Fibroblast of skin of back (primary cell): ENCODE results near the gene FAM3D.

Experiments used
- DNase-seq: peaks from one replicate; pipeline ENCODE4 v3.0.0-alpha.2; 2013

The FAM3D gene

DNA sequence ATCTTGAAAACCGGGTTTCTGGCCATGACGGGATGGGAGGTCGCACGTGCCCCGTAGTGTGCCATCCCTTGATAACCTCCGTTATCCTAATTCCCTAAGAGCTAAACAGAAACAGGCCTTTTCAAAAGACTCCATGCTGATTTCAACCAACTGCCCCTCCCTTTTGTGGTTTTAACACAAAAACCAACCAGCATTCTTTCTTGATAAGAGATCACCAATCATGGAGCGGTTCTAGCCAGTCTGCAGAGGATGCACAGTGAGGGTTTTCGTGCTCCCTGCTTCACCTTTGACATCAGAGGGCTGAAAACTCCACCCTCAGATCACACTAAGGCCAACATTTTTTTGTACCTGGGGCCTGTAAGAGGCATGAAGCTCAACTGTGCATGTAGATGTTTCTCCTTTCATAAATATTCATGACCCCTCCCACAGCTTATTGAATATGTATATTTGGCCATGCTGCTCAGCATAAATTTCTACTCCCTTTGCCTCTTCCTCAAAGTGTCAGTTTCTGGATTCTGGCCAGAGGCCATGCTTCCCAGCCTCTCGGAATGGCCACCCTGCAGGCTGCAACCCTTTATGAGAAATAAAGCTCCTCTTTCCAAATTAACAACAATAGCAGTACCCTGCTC is 41.3 kb downstream of the FAM3D start:
- no peak for DNase-seq

DNA sequence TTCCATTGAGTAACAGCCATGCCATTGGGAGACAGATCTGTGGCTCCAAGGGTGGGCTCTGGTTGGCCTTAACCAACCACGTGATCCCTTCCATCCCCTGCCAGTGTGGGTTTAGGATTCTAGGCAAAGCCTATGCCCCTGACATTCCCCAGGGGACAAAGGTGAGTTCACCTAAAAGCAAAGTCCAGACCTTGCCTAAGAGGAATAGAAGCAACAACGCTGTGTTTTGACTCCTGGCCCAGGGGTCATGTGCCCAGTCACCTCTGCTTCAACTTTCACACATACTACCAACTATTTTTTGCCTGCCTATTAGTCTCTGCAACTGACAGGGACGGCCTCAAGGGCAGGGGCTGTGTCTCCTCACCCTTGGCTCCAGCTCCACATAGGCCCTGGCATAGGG is 42.0 kb downstream of the FAM3D start:
- DNase-seq, result no peak

DNA sequence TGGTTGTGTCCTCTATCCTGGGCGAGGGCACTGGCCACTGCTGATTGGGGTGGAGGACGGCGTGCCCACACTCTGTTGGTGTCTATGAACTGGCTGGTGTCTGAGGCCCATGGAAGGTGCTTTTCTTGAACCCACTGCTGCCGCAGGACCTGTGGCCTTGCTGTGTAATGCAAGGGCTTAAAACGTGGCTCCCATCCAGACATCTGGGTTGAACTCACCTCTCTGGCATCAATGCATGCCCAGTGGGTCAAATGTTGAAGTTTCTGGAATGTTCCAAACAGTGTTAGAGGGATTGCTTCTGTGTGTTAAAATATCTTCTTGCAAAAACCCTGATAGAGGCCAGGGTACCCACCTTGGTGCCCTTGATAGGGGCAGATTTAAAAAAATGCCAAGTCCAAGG is 42.6 kb downstream of the FAM3D start:
- DNase-seq, result no peak

DNA sequence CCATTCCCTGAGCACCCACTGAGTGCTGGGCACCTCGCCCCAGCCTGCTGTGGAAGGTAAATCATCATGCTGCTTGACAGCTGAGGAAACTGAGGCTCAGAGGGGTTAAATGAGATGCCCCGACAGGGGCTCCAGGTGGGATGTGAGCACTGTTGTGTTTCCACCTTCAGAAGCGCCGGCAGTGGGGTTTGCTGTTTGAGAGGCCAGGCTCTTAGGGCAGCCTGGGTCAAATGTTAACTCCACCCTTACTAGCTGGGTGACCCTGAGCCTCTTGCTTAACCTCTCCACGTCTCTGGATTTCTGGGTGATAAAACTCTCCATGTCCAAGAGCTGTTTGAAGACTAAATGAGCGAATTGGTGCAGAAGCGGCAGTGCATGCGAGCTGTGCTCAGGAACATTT is 43.1 kb downstream of the FAM3D start:
- DNase-seq, result no peak

DNA sequence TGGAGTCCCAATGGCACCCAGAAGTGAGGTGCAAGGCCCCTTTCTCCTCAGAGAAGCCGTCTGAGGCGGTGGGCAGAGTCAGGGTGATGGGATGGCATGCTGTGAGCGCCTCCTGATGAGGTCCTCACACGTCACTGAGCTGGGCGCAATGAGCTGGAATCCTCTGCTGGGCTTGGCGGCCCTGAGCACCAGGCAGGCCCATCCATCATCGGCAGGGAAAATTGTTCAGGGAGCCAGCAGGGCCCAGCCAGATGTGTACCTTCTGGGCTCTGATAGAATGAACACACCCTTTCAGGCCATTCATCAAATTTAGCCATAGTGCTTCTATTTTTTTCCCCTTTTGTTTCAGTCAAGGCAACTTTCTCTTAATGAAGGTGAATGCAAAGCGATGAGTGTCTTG is 43.7 kb downstream of the FAM3D start:
- no peak for DNase-seq

DNA sequence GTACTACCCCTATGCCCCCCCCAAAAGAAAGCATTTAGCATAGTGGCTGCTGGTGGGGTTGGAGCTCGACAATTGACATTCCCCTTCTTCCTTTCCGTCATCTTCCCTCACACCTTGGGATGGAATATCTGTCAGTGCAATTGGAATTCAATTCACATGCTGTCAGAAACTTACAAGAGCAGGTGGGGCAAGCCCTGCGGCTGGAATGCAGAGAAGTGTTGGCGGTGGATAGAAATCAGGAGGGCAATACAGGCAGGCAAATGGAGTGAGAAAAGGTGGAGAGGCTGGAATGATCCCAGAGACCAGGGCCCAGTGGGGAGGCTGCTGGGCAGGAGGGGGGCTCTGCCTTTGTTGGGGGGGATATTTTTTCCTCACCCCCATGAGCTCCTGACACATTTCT is 44.1 kb downstream of the FAM3D start:
- DNase-seq, result no peak

DNA sequence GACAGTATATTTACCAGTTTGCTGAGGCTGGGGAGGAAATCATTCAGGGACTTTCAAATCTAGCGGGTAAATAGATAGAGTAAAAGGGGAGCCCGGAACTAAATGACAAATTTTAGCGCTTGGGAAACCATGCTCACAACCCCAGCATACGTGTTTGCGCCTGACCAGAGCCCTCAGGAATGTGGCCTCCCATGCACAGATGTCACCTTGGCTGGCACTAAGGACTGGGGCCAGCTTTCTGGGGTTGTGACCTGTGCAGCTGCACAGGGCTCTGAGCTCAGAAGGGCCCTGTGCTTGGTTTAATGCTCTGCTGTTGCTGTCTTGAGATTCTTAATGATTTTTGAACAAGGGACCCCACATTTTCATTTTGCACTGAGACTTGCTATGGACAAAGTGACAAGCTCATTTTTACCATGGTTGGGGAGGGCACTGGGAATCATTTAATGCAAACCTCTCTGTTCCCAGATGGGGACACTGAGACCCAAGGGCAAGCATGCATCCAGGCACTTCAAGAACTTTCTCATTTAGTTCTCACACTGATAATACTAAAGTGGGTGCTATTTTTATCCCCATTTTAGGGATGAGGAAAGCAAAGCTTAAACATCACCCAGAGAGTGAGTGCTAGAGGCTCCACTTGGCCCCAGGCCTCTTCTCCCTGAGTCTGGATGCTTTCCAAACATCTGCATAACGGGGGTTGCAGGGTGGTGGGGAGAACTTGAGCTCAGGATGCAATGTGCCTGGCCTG is 45.3 kb downstream of the FAM3D start:
- DNase-seq, result no peak

DNA sequence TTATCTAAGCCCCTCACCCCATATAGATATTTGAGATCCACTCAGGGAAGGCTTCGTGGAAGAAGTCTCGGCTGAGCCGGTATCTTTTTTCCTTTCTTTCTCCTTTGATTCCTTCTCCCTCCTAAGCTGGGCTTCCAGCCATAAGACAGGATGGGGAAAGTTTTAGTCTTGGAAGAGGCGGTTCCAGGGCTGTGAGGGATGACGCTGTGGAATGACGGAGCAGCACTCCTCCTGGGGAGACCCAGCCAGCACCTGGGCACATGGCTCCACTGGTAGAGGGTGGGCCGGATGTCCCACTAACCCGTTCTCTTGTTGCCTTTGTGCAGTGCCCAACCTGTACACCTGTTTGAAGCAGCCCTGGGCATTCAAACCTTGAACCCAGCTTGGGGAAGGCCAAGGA is 46.2 kb downstream of the FAM3D start:
- no peak for DNase-seq

DNA sequence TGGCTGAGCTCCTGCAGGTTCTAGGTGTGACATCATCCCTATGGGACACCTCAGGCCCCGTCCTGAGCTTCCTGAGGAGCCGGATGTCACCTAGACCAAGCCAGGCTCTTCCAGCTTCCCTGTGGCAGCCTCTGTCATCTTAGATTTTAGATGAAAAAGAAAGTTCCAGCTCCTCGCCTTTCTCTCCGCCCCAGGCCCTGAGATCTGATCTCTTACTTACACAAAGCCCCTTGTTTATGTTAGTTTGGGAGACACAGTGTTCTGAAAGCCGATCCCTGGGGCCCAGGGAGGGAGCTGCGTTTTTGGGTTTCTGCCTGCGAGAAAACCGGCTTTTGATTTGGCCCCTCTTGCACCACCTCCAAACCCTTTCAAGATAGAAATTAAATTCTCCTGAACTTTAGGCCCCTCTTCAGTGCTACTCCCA is 49.2 kb downstream of the FAM3D start:
- no peak for DNase-seq

DNA sequence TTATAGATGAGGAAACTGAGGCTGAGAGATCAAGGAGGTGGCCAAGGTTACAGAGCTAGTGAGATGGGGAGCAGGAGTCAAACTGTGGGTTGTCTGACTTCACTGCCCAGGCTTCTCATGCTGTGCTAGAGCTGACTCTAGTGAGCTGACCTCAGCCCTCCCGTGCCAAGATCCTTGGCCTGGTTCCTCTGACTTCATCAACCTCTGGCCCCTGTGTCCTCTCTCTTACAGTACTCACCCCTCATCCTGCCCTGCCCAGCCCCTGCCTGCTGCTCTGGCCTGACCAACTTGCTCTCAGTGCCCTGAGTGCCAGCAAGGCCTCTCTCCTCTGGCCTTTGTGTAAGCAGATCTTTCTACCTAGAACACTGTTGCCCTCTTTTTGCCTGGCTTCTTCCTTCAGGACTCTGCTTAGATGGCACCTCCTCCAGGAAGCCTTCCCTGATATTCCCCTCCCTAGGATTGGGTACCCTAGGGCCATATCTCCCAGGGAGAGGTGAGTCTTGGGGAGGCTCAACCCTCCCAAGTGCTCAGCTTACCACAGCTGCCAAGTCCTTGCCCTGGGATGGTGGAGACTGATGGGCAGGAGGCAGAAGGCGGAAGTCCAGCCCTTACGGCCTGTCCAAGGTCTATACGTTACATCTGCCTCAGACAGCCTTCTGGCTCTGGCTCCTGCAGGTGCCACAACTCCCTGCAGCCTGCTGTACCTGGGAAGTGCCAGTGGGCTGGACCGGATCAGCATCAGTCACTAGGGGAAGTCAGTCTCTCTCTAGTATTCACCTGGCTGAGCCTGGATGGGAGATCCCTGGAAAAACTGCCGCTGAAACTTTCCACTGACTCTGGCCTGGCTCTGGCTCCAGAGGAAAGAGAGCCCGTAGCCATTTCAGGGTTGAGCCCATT is 53.1 kb downstream of the FAM3D start:
- DNase-seq, result no peak

DNA sequence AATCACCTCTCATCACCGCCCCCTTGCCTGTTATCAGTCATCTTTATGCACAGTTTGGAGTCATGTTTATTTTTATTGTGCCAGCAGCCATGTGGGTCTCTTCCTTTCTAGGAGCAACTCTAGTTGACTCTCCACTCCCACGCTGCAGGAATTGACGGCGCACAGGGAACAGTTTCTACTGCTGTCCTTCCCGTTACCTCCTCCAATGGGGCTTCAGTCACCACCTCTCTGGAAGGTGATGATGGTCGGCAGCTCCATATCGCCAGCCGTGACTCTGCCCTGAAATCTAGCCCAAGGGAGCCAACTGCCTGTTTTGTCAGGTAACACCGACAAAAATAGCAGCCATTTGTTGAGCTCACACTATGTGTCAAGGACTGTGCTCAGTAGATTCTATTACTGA is 53.7 kb downstream of the FAM3D start:
- DNase-seq, result no peak

DNA sequence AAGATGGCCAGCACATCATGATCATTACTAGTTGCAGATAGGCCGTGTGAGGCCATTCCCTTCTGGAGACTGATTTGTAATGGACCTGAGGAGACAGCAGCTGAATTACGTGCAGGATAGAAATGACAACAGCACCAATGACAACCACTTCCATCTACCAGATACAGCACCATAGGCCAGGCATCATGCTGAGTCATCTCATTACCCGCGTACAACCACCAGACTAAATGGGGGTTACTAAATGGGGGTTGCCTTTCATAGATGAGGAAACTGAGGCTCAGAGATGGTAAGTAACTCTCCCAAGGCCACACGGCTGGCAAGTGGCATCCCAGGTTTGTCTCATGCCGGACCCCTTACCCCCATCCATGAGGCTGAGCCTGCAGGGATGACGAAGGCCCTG is 56.6 kb downstream of the FAM3D start:
- DNase-seq, result no peak

DNA sequence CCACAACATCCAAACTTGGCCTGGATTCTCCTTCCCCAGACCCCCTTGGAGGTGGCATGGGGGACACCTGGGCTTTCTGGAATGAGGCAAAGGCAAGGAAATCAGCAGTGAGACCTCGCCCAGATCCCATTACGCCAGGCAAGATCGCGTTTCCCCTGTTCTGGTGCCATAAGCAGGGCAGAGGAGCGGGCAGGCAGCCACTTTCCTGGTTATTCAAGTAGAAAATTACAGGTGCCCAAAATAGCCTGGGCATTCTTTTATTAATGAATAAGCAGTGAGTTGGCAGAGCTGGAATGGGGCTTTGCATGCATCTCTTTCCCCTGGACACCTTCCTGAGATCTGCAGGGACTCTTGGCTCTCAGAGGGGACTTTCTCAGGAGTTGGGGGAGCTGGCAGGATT is 57.9 kb downstream of the FAM3D start:
- no peak for DNase-seq

DNA sequence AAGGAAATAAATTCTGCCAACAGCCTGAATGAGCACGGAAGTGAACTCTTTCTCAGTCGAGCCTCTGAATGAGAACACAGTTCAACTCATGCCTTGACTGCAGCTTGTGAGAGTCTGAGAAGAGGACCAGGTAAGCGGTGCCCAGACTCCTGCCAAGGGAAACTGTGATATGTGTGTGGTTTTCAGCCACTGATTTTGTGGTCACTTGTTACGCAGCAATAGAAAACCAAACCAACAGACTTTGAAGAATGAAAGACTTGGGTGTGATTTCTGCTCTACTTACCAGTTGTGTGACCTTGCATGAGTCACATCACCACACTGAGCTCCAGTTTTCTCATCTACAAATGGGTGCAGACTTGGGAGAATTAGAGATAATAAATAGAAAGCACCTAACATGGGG is 58.8 kb downstream of the FAM3D start:
- no peak for DNase-seq

DNA sequence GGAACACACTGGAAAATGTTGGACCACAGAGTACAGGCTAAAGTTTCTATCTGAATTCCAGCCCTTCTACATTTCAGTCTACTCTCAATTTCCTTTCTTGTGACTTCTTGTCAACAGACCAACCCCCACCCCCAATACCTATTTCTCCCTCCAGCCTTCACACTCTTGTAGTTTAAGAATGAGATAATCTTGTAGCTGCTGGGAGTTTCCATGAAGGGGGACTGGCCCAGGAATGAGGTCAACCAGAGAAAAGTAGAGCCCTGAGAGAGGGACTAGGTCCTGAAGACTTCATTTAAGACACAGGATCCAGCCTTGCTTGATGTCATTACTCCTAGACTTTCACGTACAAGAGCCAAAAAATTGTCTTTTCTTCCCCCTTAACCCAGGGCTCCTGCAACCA is 59.9 kb downstream of the FAM3D start:
- no peak for DNase-seq

DNA sequence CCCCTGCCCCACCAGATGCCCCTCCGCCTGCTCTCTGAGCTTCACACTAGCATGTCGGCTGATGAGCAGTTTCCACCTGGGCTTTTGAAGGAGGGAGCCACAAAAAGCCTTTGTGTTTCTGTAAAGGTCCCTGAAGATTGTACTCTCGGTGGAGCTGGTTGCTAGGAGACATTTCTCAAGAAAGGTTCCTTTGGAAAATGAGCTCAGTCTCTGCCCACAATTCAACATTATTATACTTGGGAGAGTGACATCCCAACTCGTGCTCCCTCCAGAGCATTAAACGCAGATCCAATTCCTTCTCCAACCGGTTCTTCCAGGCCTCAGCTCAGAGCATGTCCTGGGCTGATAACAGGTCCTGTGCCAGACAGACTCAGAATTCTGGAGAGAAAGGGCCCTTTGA is 62.5 kb downstream of the FAM3D start:
- no peak for DNase-seq

DNA sequence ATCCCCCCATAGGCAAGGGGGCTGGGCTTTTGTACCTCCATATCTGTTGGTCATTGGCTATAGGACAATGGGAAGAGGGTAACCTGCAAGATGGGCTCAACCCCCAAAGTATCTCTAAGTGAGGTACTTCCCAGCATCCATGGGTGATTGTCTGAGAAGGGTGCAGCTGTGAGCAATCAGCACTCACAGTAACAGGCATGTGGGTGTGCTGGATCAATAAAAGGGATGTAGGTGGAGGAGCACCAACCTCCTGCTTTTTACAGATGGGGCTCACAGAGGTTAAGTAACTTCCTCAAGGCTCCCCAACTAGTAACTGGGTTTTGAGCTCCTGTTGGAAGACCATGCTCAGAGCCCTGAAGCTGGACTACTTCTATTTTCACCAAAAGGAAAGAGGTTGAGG is 63.0 kb downstream of the FAM3D start:
- no peak for DNase-seq

DNA sequence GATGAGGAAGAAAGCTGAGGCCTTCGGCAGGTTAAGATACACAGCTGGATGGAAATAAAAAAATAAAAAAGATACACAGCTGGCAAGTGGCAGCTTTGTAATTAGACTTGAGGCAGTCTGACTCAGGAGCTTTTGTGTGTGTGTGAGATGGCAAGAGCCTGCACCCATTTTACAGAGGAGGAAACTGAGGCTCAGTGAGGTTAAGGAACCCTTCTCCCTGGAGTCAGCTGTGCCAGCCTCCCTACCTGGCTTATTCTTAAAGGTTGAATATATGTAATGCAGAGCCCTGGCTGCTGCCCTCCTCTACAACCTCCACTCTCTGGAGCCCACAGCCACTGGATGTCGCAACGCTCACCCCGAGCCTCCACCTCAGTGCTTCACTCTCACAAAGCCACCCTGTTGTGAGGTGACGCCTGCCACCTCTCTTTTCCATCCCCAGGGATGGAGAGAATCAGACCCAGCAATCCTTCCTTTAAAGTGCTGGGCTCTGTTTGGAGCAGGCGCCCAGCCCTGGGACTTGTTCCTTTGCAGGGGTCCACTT is 68.7 kb downstream of the FAM3D start:
- DNase-seq, result no peak

DNA sequence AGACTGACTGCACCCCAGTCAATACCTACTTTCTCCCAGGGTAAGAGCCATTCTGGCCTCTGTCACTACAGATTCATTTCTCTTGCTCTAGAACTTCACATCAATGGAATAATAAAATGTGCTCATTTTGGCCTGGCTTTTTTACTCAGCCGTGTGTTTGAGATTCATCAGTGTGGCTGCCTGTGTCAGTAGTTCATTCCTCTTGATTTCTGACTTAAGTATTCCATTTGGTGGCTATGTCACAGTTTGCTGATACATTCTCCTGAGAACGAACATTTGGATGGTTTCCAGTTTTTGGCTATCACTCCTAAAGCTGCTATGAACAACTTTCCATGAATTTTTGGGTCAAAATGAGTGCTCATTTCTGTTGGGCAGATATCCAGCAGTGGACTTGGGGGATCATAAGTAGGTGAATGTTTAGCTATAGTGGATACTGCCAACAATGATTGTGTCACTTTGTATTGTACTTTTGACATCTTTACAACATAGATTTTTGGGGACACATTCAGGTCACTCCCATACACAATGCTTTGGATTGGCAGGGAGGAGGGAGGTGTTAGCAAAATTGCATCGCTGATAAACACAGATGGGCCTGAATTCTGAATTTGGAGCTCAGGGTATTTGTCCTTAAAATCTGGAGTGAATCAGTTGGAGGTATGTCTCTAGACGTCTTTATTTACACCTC is 69.6 kb downstream of the FAM3D start:
- DNase-seq, result no peak

DNA sequence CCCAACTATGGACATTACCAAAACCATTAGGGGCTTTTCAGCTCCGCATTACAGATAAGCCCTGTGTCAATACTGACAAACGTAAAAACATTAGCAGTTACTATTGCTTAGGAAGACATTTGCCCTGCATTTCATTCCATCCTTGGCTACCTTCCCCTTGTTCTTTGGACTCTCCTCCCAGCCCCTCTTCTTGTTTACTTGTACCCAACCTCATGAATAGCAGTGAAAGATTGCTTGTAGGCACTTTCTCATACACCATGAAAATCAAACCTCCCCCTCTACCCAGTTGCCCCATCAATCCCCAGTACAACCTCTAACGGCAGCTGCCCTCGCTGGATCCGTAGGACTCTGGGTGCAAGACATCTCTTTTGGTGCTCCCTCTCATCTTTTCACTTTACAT is 72.5 kb downstream of the FAM3D start:
- no peak for DNase-seq

DNA sequence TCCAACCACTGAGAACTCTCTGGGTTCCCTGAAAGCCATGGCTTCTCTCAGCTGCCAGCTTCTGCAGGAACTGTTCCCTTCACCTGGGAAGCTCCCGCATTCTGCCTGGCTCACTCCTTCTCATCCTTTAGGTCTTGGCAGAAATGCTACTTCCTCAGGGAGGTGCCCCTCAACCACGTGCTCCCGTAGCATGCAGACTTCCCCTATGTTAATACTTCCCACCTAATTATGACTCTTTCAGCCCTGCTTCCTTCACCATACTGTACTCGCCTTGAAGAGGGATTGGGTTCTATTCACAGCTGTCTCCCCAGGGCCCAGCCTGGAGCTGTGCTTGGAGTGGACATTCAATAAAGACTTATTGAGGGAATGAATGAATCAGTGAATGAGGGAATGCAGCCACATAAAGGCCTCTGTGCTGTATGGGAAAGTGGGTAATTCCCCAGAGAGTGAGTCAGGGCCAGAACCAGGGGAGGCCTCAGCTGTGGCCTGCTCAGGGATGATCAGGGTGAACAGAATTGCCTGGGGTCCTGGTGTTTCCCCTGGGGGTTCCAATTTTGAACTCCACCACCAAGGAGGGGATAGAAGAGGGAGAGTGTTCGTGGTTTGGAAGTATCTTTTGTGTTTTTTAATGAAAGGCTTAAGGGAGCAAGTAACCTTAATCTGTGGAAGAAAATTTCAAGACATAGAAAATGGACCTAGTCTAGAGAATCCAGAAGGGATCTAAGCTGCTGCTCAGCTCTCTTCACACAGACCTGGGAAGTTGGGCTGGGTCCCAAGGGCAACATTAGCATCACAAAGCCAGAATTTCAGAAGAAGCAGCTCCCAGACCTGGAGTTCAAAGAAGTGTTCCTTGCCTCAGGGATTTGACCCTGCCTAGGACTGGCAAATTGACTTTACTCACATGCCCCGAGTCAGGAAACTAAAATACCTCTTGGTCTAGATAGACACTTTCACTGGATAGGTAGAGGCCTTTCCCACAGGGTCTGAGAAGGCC is 74.8 kb downstream of the FAM3D start:
- DNase-seq, result peak; percentile 28
